Eye (tissue), 1 donor: ENCODE data around the gene GRM8.

Source experiments
- DNase-seq: peaks from one replicate; pipeline ENCODE4 v3.0.0-alpha.2; 2015

The GRM8 gene

GRCh38 chr7:127252778-127253280, at the start of gene GRM8:
Gene GRM8, minus strand, starts transcription at chr7:127252941.
- DNase-seq, result peak; percentile 81

DNA sequence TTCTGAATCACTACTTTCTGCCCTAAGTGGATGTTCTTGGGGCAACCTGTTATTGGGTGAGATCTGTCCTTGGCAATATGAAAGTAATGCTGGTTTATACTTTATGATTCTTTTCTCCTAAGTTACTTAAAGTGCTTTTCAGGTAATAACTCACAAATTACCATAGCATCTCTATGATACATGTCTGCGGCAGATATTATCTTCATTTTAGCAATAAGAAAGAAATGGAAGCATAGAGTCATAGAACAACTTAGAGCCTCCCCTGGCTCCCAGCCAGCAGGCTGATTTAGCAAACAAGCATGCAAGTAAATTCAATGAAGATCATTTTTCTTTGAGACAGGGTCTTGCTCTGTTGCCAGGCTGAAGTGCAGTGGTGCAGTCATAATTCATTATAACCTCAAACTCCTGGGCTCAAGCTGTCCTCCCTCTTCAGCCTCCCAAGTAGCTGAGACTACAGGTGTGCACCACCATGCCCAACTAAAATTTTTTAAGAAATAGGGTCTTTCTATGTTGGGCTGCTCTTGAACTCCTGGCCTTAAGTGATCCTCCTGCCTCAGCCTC, 38.1 kb upstream of the GRM8 start:
- no peak for DNase-seq

- peak; percentile 9 for DNase-seq
Observed at GRCh38 chr7:127290116-127290655, 37.4 kb upstream of the GRM8 start.

DNA sequence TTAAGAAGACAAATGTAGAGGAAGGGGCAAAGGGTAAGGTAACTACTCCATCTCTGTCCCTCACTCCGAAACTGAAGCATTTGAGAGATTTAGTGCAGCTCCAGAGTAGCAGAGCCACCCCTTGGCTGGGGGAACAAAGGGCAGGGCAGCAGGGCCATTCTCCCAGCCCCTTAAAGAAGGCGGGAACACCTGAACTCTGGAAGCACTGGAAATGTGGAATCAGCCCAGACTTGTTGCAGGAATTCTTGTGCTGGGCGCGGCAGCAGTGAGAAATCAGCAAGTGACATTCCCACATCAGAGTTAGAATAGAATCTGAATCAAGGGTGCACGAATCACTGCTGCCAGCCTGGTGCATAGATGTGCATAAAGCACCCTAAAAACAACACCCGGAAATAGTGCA, 34.4 kb upstream of the GRM8 start:
- no peak for DNase-seq

GRCh38 chr7:127270093-127270492, 17.4 kb upstream of the GRM8 start:
- no peak for DNase-seq

GRCh38 chr7:127266047-127266446, 13.3 kb upstream of the GRM8 start:
- DNase-seq, result no peak

DNA sequence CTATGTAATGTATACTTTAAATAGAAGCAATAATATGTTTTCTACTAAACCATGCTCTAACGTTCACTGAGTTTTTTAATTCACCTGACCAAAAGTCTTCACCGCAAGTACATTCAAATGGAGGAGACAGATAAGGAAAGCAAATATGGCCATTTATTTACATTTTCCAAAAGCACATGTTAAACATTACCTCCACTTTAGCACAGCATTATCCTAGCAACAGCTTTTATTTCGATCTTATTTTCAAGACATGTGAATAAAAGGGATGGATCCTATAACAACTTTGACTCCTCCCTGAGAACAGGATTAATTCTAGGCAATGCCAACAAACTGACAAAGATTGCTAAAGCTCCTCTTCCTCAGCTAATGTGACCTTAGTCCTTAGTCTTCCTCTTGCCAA, 11.5 kb upstream of the GRM8 start:
- no peak for DNase-seq

DNA sequence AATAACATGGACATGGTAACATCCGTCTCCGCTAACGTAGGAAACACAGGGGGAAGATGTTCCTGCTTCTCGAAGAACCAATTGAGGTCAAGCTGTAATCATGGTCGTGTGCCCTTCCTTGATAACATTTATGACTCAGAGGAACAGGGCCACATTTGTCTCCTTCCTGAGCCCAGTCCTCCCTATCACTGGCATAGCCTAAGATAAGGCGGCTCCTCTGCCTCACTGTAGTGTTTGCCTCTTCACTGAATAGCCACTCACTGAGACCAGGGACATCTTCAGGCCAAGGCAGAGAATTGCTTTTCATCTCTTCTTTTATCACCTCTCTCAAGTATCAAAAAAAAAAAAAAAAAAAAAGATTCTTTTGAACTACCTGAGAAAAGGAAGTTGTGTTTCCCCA, 5.4 kb upstream of the GRM8 start:
- no peak for DNase-seq

DNA sequence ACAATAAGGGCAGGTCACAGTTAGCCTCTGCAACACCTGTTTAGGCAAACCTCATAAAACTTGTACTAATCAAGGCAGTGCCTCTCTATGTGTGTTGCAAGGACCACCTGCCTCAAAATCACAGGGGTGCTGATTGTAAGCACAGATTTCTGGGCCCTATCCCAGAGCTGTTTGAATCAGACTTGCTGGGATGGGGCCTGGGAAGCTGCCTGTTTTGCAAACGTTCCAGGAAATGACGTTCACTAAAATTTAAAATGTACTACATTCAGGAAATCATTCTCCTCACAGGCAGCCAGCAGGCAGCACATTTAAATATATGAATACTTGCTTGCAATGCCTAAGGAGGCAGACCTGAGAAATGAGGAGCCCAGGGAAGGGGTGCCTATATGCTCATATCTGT, 4.3 kb upstream of the GRM8 start:
- DNase-seq, result no peak

- DNase-seq, result no peak
Observed at GRCh38 chr7:127256041-127256725, 3.4 kb upstream of the GRM8 start.

DNA sequence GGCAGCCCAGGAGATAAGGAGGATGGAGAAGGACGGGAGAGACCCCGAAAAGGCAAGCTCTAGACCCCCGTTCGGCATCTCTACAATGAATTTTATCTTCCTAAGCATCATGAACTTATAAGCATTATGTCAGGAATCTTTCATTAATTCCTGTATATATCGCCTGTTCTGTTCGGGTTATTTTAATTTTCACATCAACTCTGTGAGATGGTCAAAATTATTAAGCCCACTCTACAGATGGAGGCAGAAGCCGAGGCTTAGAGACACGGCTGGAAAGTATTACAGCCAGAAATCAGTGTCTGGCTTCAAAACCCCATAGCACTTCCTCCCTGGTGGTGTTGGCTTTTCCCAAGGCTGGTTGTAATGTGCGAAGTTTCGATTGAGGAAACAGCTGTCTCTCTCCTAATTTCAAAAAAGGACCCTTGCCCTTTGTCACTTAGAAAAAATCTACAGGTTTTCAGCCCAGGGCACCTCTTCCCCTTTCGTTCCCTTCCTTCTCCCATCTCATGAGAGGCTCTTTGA, 1.5 kb upstream of the GRM8 start:
- DNase-seq, result no peak

DNA sequence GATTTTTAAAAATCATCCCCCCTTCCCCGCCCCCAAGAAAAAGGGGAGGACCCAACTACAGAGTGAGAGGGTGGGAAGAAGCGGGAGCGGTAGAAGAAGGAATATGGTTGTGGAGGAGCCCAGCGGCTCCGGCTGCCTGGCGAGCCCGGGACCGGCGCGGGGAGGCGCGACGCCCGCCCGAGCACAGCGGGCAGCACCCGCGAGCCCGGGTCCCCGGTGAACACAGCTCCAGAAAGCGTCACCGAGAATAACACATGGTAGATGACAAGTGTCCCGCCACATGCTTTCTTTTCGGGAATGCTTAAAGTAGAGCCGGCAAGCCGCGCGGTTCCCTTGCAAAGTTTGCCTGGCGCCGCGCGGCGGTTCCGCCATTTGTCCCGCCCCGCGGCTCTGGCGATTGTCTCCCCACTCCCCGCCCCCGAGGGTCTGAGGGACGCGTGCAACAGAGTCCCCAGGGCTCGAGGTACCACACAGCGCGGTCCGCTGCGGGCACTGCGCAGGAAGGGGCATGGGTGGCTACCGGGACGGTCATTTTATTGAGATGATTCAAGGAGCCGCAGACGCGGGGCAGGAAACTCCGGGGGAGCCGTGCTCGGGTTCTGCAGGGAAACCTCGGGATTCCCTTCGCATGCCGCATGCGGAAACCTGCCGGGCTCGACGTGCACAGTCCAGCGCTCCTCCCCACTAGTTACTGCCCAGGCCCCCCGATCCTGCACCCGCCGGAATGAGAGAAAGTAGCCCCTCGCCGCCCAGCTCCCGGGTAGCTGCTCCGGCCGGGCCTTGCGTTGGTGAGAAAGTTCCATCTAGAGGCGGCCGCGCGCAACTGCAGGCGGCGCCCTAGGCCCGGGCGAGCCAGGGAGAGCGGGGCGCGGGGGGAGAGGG, 781 bp upstream of the GRM8 start:
- DNase-seq, result peak; percentile 89

DNA sequence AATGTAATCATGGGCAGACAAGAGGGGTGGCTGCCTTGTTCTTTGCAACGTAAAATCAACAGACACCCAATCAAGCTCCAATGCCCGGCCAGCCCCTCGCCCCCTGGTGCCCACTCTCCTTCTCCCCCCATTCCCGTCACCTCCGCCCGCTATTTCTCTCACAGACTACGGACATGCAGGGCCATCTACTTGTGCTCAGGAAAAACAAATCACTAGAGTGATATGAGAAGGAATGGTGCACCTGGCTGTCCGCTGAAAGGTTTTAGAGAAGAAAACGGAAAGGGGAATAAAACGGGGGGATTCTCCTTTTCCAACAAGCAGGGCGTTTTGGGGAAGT, 396 bp downstream of the GRM8 start:
- no peak for DNase-seq

GRCh38 chr7:127251465-127252376, 1.0 kb downstream of the GRM8 start:
- DNase-seq, result peak; percentile 58

GRCh38 chr7:127251036-127251464, 1.7 kb downstream of the GRM8 start:
- DNase-seq, result peak; percentile 48

DNA sequence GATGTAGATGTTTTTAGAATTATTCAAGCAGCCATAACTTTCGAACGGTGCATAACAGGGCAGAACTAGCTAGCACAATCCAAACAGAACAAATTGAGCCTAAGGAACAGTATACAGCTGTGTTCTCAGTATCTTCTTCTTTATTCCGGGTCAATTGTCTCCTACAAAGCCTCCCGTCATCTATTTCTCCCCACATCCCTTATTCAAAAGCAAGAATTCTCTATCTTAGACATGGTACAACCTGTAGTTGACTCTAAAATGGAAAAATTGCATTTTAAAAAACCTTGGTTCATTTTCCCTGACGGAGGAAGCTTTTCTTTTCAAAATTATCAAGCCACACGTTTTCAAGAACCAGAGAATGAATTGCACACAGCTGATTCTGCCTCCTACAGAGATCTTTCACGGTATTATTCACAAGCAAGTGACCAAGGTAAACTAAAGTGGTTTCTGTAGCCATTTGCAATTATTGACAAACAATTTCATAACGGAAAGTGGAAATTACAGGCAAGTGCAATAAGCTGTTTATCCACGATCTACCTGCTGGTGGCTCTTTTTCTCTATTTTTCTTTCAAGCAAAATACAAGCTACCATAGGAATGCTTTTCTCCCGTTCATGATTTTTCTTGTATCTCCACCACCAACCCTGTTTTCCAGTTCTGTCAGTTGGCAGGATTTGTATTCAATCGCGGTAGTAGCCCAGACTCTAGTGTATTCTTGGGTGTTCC, 2.3 kb downstream of the GRM8 start:
- DNase-seq, result peak; percentile 48

- DNase-seq, result peak; percentile 24
Observed at GRCh38 chr7:127245607-127246006, 7.1 kb downstream of the GRM8 start.

DNA sequence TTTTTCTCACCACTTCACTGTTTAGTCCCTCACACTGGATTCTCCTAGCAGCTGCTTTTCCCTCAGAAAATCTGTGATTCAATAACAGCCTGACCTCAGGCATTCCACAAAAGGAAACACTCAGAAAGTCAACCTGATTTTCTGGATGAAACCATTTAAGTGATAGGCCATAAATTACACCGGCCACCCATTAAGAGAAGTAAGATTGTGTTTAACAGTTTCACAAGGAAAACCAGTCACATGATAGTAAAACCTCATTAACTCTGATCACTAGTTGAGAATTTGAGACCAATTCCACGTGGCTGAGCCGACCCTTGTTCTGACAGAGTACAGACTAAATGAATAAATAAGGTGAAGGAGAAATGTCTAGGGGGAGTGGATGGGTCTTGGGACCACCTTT, 7.7 kb downstream of the GRM8 start:
- peak; percentile 31 for DNase-seq

GRCh38 chr7:127239814-127240213, 12.9 kb downstream of the GRM8 start:
- DNase-seq, result no peak

GRCh38 chr7:127233630-127234029, 19.1 kb downstream of the GRM8 start:
- DNase-seq, result no peak

- no peak for DNase-seq
Observed at GRCh38 chr7:127231415-127231814, 21.3 kb downstream of the GRM8 start.
